ENCODE data around the gene MRPS7.

DNA sequence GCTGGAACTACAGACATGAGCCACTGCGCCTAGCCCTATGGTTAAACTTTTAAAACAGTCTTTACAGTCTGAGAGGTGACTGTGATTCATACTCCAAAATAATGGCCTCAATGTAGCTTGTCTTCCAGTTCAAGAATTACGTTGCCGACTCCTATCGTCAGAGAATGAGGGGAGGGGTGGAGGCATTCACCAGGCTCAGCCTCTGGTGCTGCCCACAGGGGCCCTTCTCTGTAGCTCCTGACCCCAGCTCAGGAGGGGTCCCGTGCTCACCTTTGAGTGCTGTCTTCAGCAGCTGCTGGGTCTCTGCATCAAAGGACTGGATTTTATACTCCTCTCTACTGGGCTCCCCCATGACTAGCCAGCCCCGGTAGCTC, 8.2 kb downstream of the MRPS7 start:
- TF ChIP-seq, protein P1, sequence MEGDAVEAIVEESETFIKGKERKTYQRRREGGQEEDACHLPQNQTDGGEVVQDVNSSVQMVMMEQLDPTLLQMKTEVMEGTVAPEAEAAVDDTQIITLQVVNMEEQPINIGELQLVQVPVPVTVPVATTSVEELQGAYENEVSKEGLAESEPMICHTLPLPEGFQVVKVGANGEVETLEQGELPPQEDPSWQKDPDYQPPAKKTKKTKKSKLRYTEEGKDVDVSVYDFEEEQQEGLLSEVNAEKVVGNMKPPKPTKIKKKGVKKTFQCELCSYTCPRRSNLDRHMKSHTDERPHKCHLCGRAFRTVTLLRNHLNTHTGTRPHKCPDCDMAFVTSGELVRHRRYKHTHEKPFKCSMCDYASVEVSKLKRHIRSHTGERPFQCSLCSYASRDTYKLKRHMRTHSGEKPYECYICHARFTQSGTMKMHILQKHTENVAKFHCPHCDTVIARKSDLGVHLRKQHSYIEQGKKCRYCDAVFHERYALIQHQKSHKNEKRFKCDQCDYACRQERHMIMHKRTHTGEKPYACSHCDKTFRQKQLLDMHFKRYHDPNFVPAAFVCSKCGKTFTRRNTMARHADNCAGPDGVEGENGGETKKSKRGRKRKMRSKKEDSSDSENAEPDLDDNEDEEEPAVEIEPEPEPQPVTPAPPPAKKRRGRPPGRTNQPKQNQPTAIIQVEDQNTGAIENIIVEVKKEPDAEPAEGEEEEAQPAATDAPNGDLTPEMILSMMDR (IDR thresholded peaks at IDR 0.05), result no peak
- TF ChIP-seq POLR2AphosphoS5 (IDR thresholded peaks at IDR 0.05) (no peak), POLR2A (IDR thresholded peaks at IDR 0.05) (no peak), EP300 (IDR thresholded peaks at IDR 0.05) (no peak)
